Lower lobe of right lung (tissue), 2 donors: ENCODE results near the gene CKAP5. TPM values are rescaled to one million over a fixed set of nuclear protein-coding genes. Genes with fewer than 3 reads are reported as not detected.

Source experiments
- ATAC-seq, 2 donors: fragments of 200-7000 bp; cut with Tn5 transposase; one replicate each; pipeline ENCODE4 v1.9.1; 2020 to 2022; ENCODE audit warnings: mild to moderate bottlenecking in 2 of 2, moderate library complexity in 2 of 2
- DNase-seq: peaks from one replicate; pipeline ENCODE4 v3.0.0-alpha.2; 2020
- H3K27ac ChIP-seq: fragments of 200-600 bp; one replicate; pipeline ENCODE4 v1.8.0; 2022
- H3K27me3 ChIP-seq: fragments of 200-600 bp; one replicate; pipeline ENCODE4 v1.8.0; 2022; ENCODE audit warnings: low read depth
- H3K36me3 ChIP-seq: fragments of 200-600 bp; one replicate; pipeline ENCODE4 v1.8.0; 2022; ENCODE audit warnings: mild to moderate bottlenecking
- H3K4me1 ChIP-seq: fragments of 200-600 bp; one replicate; pipeline ENCODE4 v1.8.0; 2022
- H3K4me3 ChIP-seq: fragments of 200-600 bp; one replicate; pipeline ENCODE4 v1.8.0; 2022; ENCODE audit warnings: mild to moderate bottlenecking
- H3K9me3 ChIP-seq: fragments of 200-600 bp; one replicate; pipeline ENCODE4 v1.8.0; 2022
- intact Hi-C: fragments of 100-400 bp; cut with DNase I; formaldehyde crosslinking; loops from one replicate; pipeline ENCODE4 v1.11.0; 2022
- total RNA-seq: library from RNA; stranded (reverse); fragmentation: NEBNext Ultra II Directional; extraction: Animal tissue kit (Norgen Biotek cat#: 25700); gene quantifications from one replicate; pipeline ENCODE4 v1.2.1, GENCODE V29; 2021
- TF ChIP-seq, protein P1 (sequence below): fragments of 200-600 bp; IDR thresholded peaks from one replicate; pipeline ENCODE4 v1.8.0; 2022; ENCODE audit warnings: antibody characterized with exemption, mild to moderate bottlenecking
- donor health status: DM: no; HTN: yes; CAD: no; lungs with severe emphysema.

CKAP5 gene
- total RNA-seq, 1 donor from 2014 or later: 59.7 TPM

DNA sequence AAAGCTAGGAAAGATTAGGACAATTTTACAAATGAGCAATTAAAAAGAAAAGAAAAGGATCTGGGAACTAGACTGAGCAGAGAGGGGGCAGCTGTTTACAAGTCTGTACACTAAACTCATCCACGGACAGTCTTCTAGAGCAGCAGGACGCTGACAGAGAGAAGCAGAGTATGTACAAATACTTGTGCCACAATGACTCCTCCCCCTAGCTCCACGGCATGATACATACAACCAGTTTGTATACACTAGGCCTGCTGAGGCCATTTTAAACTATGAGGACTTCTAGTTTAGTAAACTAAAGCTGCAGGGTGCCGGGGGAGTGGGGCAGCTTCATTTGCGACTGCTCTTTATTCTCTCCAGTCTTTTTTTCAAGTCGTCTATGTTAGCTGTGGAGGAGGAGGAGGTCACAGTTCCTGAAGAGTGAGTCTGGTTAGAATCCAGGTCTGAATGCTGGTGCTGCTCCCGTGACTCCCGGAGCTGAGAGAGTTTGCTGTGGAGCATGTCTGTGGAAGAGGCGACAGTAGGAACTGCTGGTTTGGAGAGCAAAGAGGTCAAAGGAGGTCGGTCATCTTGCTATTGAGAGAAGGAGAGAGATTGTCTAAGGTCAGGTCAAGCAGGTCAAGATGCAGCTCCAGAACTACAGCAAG is 102.3 kb downstream of the CKAP5 start:
- DNase-seq: no peak
- peaks cover 79% of the 10 kb centered on the region for H3K36me3 ChIP-seq
- no peak for ATAC-seq

DNA sequence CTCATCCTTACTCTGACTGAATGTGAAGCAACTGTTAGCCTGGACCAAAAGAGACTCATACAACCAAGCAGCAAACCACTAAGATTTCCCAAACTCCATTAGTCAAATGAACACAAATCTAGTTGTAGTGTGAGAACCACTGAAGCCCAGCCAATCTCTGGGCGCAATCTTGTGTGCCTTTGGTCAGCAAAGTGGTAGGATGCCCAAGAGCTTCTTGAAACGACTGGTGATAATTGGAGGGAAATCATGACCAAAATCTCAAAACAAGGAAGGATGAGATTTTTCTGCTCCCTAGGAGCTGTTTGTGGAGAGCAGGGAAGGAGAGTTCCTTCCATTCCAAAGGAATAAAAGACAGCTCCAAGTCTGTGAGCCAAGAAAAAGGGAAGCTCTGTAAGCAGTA is 103.0 kb downstream of the CKAP5 start:
- Histone ChIP-seq H3K27ac (no peak overlapping the region), H3K36me3 (peaks cover 71% of the 10 kb centered on the region), H3K9me3 (no peaks in the 10 kb centered on the region), H3K27me3 (no peaks in the 10 kb centered on the region), H3K4me3 (no peak overlapping the region), H3K4me1 (no peaks in the 10 kb centered on the region)
- intact Hi-C loops: no loop called here
- DNase-seq: no peak
- TF ChIP-seq, protein P1, sequence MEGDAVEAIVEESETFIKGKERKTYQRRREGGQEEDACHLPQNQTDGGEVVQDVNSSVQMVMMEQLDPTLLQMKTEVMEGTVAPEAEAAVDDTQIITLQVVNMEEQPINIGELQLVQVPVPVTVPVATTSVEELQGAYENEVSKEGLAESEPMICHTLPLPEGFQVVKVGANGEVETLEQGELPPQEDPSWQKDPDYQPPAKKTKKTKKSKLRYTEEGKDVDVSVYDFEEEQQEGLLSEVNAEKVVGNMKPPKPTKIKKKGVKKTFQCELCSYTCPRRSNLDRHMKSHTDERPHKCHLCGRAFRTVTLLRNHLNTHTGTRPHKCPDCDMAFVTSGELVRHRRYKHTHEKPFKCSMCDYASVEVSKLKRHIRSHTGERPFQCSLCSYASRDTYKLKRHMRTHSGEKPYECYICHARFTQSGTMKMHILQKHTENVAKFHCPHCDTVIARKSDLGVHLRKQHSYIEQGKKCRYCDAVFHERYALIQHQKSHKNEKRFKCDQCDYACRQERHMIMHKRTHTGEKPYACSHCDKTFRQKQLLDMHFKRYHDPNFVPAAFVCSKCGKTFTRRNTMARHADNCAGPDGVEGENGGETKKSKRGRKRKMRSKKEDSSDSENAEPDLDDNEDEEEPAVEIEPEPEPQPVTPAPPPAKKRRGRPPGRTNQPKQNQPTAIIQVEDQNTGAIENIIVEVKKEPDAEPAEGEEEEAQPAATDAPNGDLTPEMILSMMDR: no peak
- ATAC-seq: no peak

More for the DNA sequence above, 102.3 kb downstream of the CKAP5 start:
- no peaks in the 10 kb centered on the region for H3K9me3 ChIP-seq
- intact Hi-C loops: no loop called here
- H3K27ac ChIP-seq: no peak overlapping the region
- H3K27me3 ChIP-seq: no peaks in the 10 kb centered on the region
- no peaks in the 10 kb centered on the region for H3K4me1 ChIP-seq
- no peak overlapping the region for H3K4me3 ChIP-seq
- TF ChIP-seq, protein P1: no peak

DNA sequence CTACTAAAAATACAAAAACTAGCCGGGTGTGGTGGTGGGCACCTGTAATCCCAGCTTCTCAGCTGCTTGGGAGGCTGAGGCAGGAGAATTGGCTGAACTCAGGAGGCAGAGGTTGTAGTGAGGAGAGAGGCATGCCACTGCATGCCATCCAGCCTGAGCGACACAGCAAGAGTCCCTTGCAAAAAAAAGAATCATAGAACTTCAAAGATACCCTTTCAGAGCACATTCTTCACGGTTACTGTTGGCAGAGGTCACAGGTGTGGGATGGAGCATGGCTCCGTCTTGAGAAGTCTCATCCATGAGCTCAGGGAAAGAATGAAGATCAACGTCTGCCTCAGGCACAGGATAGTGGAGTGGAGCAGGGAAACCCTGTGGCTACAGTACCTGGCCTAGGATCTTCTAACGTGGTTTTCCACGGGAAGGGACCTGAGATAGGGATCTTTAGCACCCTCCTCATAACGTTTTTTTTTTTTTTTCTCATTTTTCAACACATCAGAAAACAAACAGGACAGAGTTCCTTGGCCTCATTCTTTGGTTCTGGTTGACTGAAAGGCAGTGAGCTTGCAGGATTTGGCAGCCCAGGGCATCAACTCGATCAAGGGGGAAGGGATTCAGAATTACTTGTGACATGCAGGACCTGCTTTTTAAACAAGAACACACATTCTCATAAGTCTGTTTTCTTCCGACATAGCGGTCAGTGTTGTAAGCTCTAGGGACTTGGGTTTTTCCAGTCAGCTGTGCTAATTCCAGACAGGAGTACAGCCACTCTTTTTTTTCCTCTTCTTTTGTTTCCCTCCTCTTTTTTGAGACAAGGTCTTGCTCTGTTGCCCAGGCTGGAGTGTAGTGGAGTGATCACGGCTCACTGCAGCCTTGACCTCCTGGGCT is 104.2 kb downstream of the CKAP5 start:
- Histone ChIP-seq H3K4me3 (no peak overlapping the region), H3K27ac (no peak overlapping the region), H3K4me1 (no peaks in the 10 kb centered on the region), H3K27me3 (no peaks in the 10 kb centered on the region), H3K9me3 (no peaks in the 10 kb centered on the region), H3K36me3 (peaks cover 59% of the 10 kb centered on the region)
- TF ChIP-seq, protein P1: no peak
- intact Hi-C loops: no loop called here
- ATAC-seq (no peak), DNase-seq (no peak)

DNA sequence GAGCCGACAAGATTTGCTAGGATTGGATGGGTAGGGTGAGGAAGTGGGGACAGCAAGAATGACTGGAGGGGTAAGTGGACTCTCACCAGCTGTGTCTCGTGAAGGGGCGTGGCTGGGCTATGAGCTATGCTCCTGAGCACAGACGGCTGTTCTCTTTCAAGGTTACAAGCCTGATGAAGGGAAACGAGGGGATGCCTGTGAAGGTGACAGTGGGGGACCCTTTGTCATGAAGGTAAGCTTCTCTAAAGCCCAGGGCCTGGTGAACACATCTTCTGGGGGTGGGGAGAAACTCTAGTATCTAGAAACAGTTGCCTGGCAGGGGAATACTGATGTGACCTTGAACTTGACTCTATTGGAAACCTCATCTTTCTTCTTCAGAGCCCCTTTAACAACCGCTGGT is 107.2 kb downstream of the CKAP5 start:
- H3K4me3 ChIP-seq: no peak overlapping the region
- no peak for DNase-seq
- no peaks in the 10 kb centered on the region for H3K27me3 ChIP-seq
- ATAC-seq: no peak
- peaks cover 30% of the 10 kb centered on the region for H3K36me3 ChIP-seq
- intact Hi-C loops: no loop called here
- H3K4me1 ChIP-seq: no peaks in the 10 kb centered on the region
- TF ChIP-seq, protein P1: no peak
- H3K9me3 ChIP-seq: no peaks in the 10 kb centered on the region
- H3K27ac ChIP-seq: no peak overlapping the region

DNA sequence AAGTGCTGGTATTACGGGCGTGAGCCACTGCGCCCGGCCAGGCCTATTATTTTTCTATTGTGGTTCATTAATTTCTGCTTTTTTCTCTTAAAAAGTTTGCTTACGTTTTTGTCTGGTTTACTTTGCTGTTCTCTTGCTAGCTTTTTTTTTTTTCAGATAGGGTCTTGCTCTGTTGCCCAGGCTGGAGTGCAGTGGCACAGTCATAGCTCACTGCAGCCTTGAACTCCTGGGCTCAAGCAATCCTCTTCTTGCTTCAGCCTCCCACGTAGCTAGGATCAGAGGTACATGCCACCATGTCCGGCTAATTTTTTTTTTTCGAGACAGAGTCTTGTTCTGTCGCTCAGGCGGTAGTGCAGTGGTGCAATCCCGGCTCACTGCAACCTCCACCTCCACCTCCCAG is 108.4 kb downstream of the CKAP5 start:
- no peak for DNase-seq
- Histone ChIP-seq H3K9me3 (no peaks in the 10 kb centered on the region), H3K27ac (no peak overlapping the region), H3K36me3 (peaks cover 18% of the 10 kb centered on the region), H3K4me1 (no peaks in the 10 kb centered on the region), H3K27me3 (no peaks in the 10 kb centered on the region), H3K4me3 (no peak overlapping the region)
- TF ChIP-seq, protein P1: no peak
- ATAC-seq: no peak
- intact Hi-C loops: no loop called here
